GM23248 (cell line): ENCODE data around the gene STMP1. TPM values are rescaled to one million over a fixed set of nuclear protein-coding genes. Genes with fewer than 3 reads are reported as not detected.
"Not testable (repeated sequence)": the region's sequence is repeated elsewhere in the genome, so short reads cannot be mapped to it uniquely, and the experiment has no call there.

Experiments
- DNase-seq: peaks from one replicate; pipeline ENCODE4 v3.0.0-alpha.2; 2015
- H2AFZ ChIP-seq: fragments of 200-600 bp; sonication (generic); 2 replicates; pipeline ENCODE4 v1.6.1; 2016; ENCODE audit warnings: antibody characterized with exemption
- H3F3A ChIP-seq: fragments of 200-600 bp; sonication (generic); 2 replicates; pipeline ENCODE4 v1.6.1; 2016; ENCODE audit warnings: mild to moderate bottlenecking, antibody characterized with exemption, mixed run types; ENCODE audit not compliant: insufficient read depth
- H3K27ac ChIP-seq: fragments of 200-600 bp; sonication (generic); 2 replicates; pipeline ENCODE4 v1.5.1; 2016; ENCODE audit warnings: mild to moderate bottlenecking
- H3K27me3 ChIP-seq: fragments of 200-600 bp; sonication (generic); replicated peaks from 2 replicates; pipeline ENCODE4 v1.6.1; 2016; ENCODE audit warnings: mild to moderate bottlenecking; ENCODE audit not compliant: insufficient read depth
- H3K36me3 ChIP-seq: fragments of 200-600 bp; sonication (generic); 2 replicates; pipeline ENCODE4 v1.6.1; 2016; ENCODE audit warnings: low read depth, mild to moderate bottlenecking
- H3K4me1 ChIP-seq: fragments of 200-600 bp; sonication (generic); 2 replicates; pipeline ENCODE4 v1.6.1; 2016; ENCODE audit warnings: mild to moderate bottlenecking; ENCODE audit not compliant: insufficient read depth
- H3K4me2 ChIP-seq: fragments of 200-600 bp; sonication (generic); one replicate; pipeline ENCODE4 v1.6.1; 2016; ENCODE audit warnings: mild to moderate bottlenecking; ENCODE audit not compliant: unreplicated experiment
- H3K4me3 ChIP-seq: fragments of 200-600 bp; sonication (generic); 2 replicates; pipeline ENCODE4 v1.5.1; 2016; ENCODE audit warnings: mild to moderate bottlenecking
- H3K79me2 ChIP-seq: fragments of 200-600 bp; sonication (generic); 2 replicates; pipeline ENCODE4 v1.6.1; 2016; ENCODE audit warnings: mild to moderate bottlenecking; ENCODE audit not compliant: insufficient read depth
- H3K9ac ChIP-seq: fragments of 200-600 bp; sonication (generic); 2 replicates; pipeline ENCODE4 v1.6.1; 2016; ENCODE audit warnings: mild to moderate bottlenecking
- H3K9me2 ChIP-seq: fragments of 200-600 bp; sonication (generic); 2 replicates; pipeline ENCODE4 v1.6.1; 2016; ENCODE audit warnings: mixed run types, mild to moderate bottlenecking, moderate library complexity; ENCODE audit not compliant: insufficient read depth
- H3K9me3 ChIP-seq: fragments of 200-600 bp; sonication (generic); one replicate; pipeline ENCODE4 v1.6.1; 2017; ENCODE audit warnings: low read depth
- H4K20me1 ChIP-seq: fragments of 200-600 bp; sonication (generic); 2 replicates; pipeline ENCODE4 v1.6.0; 2016; ENCODE audit not compliant: insufficient read depth
- EZH2 ChIP-seq: fragments of 200-600 bp; sonication (generic); IDR thresholded peaks from 2 replicates; pipeline ENCODE4 v1.6.1; 2018; ENCODE audit warnings: antibody characterized with exemption, mild to moderate bottlenecking; ENCODE audit not compliant: insufficient read depth, poor library complexity, severe bottlenecking
- EZH2phosphoT487 ChIP-seq: fragments of 200-600 bp; sonication (generic); IDR thresholded peaks from 2 replicates; pipeline ENCODE4 v1.6.1; 2018; ENCODE audit warnings: antibody characterized with exemption, moderate library complexity, mild to moderate bottlenecking, low read depth; ENCODE audit not compliant: insufficient read depth
- WGBS, 2 experiments: methylation state at CpG; one replicate each; pipeline ENCODE4 v1.1.6; 2015 to 2017; ENCODE audit warnings: low lambda C conversion rate in 2 of 2, low coverage in 1 of 2; ENCODE audit errors: missing lambda C conversion rate in 2 of 2; 5-methylcytosine and 5-hydroxymethylcytosine counted together
- in situ Hi-C: fragments of 300-500 bp; cut with MboI; formaldehyde crosslinking; loops from 2 replicates; pipeline ENCODE4 v1.15.0; 2020
- polyA plus RNA-seq: library from polyadenylated mRNA; unstranded; fragments of >200 nt; fragmentation: Nextera tagmentation; extraction: Ambion mirVana; gene quantifications from 2 replicates; pipeline ENCODE4 v1.2.1, GENCODE V29; 2016
- total RNA-seq: library from RNA; depleted of rRNA; stranded (reverse); fragments of >200 nt; shearing (Covaris generic); gene quantifications from 2 replicates; pipeline ENCODE4 v1.2.3, GENCODE V29; 2014

The STMP1 gene
- total and polyA plus RNA-seq, 2 experiments from 2014 or later, result 16.9 to 97.0 TPM

- no peak overlapping the region for H3K4me2 ChIP-seq
- no peak overlapping the region for H3K4me3 ChIP-seq
- H4K20me1 ChIP-seq, result no peaks in the 10 kb centered on the region
- H2AFZ ChIP-seq, result peak overlapping the region; percentile 26; the same call in 1 of the 2 replicates
- H3K27me3 ChIP-seq, result no peaks in the 10 kb centered on the region
- peaks cover 20% of the 10 kb centered on the region; the same call in 1 of the 2 replicates for H3K36me3 ChIP-seq
- in situ Hi-C loops, result no loop called here
- H3F3A ChIP-seq, result peaks cover 20% of the 10 kb centered on the region
- no peaks in the 10 kb centered on the region for H3K9me3 ChIP-seq
- H3K27ac ChIP-seq, result peak overlapping the region; percentile 63
- no peaks in the 10 kb centered on the region for H3K9me2 ChIP-seq
- H3K9ac ChIP-seq, result no peak overlapping the region
- peak; percentile 57 for DNase-seq
- H3K4me1 ChIP-seq, result peaks cover 24% of the 10 kb centered on the region
- H3K79me2 ChIP-seq, result peaks cover 26% of the 10 kb centered on the region
- 44 to 46% methylated on average over 3 of the region's 3 CpGs for WGBS, 2 experiments
- TF ChIP-seq EZH2, result no peak
- TF ChIP-seq EZH2phosphoT487, result no peak
Observed at GRCh38 chr7:135692055-135692454, 29.7 kb downstream of the STMP1 start.

- H3K27me3 ChIP-seq, DNase-seq, H3K9ac ChIP-seq, H3K9me3 ChIP-seq, H3K4me2 ChIP-seq, in situ Hi-C loops, H3K4me3 ChIP-seq, H4K20me1 ChIP-seq, H3K9me2 ChIP-seq: not testable (repeated sequence)
- Histone ChIP-seq H3K79me2 (peaks cover 21% of the 10 kb centered on the region), H3K27ac (peak overlapping the region; percentile 63), H3K4me1 (peaks cover 24% of the 10 kb centered on the region), H3K36me3 (peaks cover 20% of the 10 kb centered on the region; the same call in 1 of the 2 replicates), H3F3A (peaks cover 20% of the 10 kb centered on the region), H2AFZ (0 out of 2 replicates have a peak overlapping the region, but pooled peaks have one; percentile 26)
- WGBS, 2 experiments, result 89 to 90% methylated on average over 7 of the region's 7 CpGs
Observed at GRCh38 chr7:135692606-135693005, 30.3 kb downstream of the STMP1 start.

GRCh38 chr7:135693558-135693957, 31.2 kb downstream of the STMP1 start:
- Histone ChIP-seq H3K27me3 (no peaks in the 10 kb centered on the region), H3K4me1 (peaks cover 24% of the 10 kb centered on the region), H3K36me3 (peaks cover 20% of the 10 kb centered on the region; the same call in 1 of the 2 replicates), H2AFZ (no peak overlapping the region), H3K9ac (no peak overlapping the region), H3K9me3 (no peaks in the 10 kb centered on the region), H3F3A (peaks cover 20% of the 10 kb centered on the region), H3K79me2 (peaks cover 11% of the 10 kb centered on the region), H3K27ac (no peak overlapping the region), H3K9me2 (no peaks in the 10 kb centered on the region), H3K4me3 (no peak overlapping the region), H4K20me1 (no peaks in the 10 kb centered on the region), H3K4me2 (no peak overlapping the region)
- WGBS, 2 experiments, result 99 to 100% methylated on average over 4 of the region's 4 CpGs
- DNase-seq, result no peak
- in situ Hi-C loops, result no loop called here
- TF ChIP-seq EZH2 (no peak), EZH2phosphoT487 (no peak)

GRCh38 chr7:135697276-135698049, 35.1 kb downstream of the STMP1 start:
- Histone ChIP-seq H3K36me3 (0 out of 2 replicates have a peak, but pooled peaks cover 11% of the 10 kb centered on the region), H3K9me3 (no peaks in the 10 kb centered on the region), H3K4me1 (peaks cover 2% of the 10 kb centered on the region), H4K20me1 (no peaks in the 10 kb centered on the region), H3K4me2 (no peak overlapping the region), H3K27ac (no peak overlapping the region), H3K9me2 (no peaks in the 10 kb centered on the region), H3F3A (peaks cover 3% of the 10 kb centered on the region; the same call in 1 of the 2 replicates), H3K27me3 (no peaks in the 10 kb centered on the region), H2AFZ (no peak overlapping the region), H3K4me3 (no peak overlapping the region), H3K79me2 (no peaks in the 10 kb centered on the region), H3K9ac (no peak overlapping the region)
- DNase-seq, result no peak
- in situ Hi-C loops, result no loop called here
- 37 to 38% methylated on average over 8 of the region's 8 CpGs for WGBS, 2 experiments
- TF ChIP-seq EZH2phosphoT487 (no peak), EZH2 (no peak)
